Activated CD4-positive, alpha-beta T cell treated with anti-CD3 and anti-CD28 coated beads, Interleukin-2, Interleukin-4, amounts not matched to agents 100 ng/mL and 50 ng/mL, durations not matched to agents 16 hours and 8 hours (primary cell): Measurements from ENCODE around the gene PLTP.
"Not testable (repeated sequence)": the region's sequence is repeated elsewhere in the genome, so short reads cannot be mapped to it uniquely, and the experiment has no call there.

Experiments used
- DNase-seq: peaks from one replicate; pipeline ENCODE4 v3.0.0-alpha.2; 2020; ENCODE audit warnings: low spot score

Gene PLTP

DNA sequence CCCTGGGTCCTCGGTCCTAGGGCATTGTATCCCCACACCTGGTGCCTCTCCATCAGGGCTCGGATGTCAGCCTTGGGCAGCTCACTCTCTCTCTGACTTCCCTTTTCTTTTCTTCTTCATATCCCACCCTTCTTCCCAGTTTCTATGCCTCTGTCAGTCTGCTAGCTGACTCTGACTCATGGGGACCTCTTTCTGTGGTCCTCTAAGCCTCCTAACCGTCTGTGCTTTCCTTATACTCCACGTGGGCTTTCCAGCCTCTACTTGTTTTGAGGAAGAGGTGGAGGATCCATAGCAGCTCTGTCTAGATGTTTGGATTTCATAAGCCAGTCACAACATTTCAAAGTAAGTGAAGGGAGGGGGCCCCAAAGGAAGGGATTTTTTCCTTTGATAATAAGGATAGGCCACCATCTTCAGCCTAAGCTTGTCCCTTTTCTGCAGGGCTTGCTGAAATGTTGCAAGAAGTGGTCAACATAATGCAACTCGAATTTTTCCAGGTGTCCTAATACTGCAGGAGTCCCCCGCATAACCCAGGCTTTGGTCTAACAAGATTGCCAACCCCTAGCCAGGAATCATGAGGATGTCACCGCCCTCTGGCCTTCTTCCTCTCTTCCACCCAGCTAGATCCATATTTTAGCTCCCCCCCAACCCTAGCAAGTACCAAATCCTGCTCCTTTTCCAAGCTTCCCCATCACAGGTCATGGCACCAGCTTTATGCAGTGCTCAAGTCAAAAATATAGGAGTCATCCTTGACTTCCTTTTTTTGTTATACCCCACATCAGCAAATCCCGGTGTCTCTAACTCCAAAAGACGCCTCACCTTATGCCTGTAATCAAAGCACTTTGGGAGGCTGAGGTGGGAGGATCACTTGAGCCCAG, 8.7 kb upstream of the PLTP start:
- DNase-seq: no peak

DNA sequence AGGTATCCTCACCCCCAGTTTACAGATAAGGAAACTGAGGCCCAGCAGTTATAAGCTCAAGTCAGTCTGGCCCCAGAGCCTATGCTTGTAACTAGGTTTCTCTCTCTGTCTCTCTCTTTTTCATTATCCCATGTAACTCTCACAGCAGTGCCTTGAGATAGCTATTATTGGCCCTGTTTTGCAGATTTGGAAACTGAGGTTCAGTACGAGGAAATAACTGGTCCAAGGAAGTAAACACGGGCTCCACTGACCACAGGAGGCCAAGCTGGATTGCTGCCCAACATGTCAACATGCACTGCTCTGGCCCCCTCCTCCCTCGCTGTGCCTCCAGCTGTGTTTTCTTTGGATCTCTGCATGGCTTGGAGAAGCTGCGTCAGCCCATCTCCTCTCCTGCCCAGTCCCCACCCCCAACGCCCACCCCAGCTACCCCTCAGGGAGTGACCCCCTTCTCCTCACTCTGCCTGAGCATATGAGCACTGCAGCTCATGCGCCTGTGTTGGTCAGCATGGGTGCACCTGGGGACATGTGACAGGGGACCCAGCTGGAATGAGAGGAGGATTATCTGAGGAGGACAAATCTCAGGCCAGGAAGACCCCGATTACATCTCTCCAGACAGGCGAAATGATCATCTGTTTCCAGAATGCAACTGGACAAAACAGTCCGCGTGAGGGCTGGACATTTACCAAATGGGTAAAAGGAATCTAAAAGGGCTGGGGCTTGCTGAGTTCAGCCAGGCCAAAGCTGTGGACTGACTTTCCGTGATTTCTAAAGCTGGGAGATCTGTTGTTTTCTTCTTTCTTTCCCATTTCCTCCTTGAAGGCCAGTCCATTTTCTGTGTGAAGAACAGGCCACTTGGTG, 7.8 kb upstream of the PLTP start:
- DNase-seq: no peak

GRCh38 chr20:45918779-45919537, 7.0 kb upstream of the PLTP start:
- no peak for DNase-seq

GRCh38 chr20:45918182-45918737, 6.3 kb upstream of the PLTP start:
- no peak for DNase-seq

DNA sequence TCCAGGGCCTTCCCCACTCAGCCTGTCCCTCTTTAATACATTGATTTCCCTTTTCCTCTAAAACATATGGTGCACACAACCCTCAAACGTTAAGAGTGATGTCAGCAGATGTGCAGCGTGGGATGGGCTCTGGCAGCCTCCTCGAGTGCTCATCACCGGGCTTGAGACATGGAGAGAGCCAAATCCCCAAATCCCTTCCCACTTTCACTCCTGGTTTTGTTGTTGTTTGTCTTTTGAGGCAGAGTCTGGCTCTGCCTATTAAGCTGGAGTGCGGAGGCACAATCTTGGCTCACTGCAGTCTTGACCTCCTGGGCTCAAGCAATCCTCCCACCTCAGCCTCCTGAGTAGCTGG, 5.8 kb upstream of the PLTP start:
- DNase-seq: no peak

DNA sequence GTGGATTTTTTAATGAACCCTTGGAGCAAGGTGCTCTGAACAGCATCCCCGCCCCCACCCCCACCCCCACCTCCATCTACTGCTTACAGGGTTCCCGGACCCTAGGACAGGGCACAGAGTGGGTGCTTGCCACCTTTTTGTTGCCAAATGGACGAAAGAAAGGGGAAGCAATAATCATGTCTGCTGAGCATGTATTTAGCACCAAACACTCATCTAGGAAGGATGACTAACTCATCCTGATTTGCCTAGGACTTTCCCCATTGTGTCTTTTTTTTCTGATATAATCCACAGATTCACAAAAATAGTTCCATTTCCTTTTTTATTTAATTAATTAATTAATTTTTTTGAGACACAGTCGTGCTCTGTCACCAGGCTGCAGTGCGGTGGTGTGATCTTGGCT, 1.2 kb upstream of the PLTP start:
- no peak for DNase-seq

DNA sequence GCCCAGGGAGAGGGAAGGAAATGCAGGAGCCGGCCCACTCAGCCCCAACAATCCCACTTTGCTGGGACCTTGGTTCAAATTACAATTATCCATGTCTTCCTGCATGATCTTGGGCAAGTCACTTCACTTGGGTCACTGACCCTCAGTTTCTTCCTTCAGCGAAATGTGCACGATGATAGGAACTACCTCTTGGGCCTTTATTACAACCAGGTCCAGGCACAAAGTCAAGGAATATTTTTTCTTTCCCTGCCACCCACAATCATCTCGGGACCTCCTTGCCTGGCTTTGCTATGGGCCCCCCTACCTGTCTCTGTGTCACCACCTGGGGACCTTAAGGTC, 358 bp upstream of the PLTP start:
- DNase-seq: no peak

GRCh38 chr20:45910670-45911485, 1.1 kb downstream of the PLTP start:
- DNase-seq: peak; percentile 96

GRCh38 chr20:45909817-45910669, 1.9 kb downstream of the PLTP start:
- DNase-seq: no peak

- no peak for DNase-seq
Measured at GRCh38 chr20:45909336-45909808, 2.6 kb downstream of the PLTP start.

GRCh38 chr20:45908084-45908483, 3.9 kb downstream of the PLTP start:
- DNase-seq: no peak

DNA sequence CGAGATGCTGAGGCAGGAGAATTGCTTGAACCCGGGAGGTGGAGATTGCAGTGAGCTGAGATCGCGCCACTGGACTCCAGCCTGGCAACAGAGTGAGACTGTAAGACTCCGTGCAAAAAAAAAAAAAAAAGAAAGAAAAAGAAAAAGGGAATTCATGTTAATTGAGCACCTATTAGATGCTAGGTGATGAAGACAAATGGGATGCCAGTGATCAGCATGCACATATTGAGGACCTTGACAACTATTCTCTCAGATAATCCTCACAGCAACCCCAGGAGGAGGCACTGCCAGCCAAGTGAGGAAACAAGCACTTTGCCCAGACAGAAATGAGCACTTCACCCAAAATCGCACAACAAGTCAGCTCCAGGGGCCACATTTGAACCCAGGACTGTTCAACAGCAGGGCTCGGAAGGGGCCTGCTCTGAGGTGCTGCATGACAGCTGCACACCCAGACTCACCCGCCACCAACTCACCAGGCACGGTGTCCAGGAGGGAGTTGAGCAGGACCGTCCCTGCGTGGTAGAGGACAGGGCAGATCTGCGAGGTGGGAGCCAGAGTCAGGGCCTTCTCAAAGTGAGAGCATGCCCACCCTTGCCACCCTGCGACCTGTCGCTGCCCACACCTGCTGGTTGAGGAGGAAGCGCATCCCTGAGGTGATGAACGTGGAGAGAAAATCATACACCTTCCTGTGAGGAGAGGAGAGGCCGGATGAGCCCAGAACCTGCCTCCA, 4.6 kb downstream of the PLTP start:
- DNase-seq: no peak

- no peak for DNase-seq
Measured at GRCh38 chr20:45905505-45906079, 6.4 kb downstream of the PLTP start.

DNA sequence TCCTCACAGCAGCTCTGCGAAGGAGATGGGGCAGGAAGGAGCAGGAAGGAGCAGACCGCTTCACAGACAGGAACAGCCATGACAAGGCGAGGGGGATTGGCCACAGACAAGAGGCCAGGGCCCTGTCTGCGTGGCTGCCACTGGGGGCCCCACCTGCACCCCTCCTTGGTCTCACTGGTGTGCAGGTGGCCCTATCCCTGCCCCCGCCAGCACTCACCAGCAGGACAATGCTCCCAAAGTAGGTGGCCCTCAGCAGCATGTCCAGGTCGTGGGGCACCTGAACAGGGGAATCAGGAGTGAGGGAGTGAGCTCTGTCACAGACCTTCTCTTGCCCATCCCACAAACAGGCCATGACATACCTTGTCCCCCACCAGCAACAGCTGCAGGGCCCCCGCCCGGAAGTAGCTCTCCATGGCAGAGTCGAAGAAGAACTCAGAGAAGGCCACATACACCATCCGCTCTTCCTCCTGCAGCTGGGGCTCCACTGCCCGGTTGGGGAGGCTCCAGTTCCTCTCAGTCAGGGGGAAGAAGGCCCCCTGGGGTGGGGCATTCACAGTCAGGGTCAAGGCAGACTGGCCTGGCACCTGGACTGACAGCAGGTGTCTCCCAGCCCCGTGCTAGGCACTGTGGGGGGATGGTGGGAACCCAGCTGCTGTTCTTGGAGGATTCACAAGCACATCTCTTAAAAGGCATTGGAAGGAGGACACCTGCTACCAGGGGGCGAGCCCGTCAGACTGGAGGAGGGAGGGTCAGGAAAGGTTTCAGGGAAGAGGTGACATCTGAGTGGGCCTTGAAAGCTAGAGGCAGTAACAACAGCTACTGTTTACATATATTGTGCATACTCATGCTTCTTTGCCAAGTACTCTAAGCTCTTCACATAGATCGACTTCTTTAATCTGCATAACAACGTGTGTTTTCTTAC, 7.1 kb downstream of the PLTP start:
- DNase-seq: no peak

- DNase-seq: no peak
Measured at GRCh38 chr20:45902199-45902701, 9.7 kb downstream of the PLTP start.

DNA sequence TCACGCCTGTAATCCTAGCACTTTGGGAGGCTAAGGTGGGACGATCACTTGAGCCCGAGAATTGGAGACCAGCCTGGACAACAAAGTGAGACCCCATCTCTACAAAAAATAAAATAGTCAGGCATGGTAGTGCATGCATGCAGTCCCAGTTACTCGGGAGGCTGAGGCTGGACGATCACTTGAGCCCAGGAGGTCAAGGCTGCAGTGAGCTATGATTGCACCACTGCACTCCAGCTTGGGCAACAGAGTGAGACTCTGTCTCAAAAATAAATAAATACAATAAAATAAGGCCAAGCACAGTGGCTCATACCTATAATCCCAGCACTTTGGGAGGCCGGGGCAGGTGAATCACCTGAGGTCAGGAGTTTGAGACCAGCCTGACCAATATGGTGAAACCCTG, 10.6 kb downstream of the PLTP start:
- not testable (repeated sequence) for DNase-seq

- no peak for DNase-seq
Measured at GRCh38 chr20:45899046-45899835, 12.7 kb downstream of the PLTP start.
